CD14-positive monocyte (primary cell): ENCODE data around the gene ZNF677. TPM values are rescaled to one million over a fixed set of nuclear protein-coding genes. Genes with fewer than 3 reads are reported as not detected.

Experiments used
- DNase-seq, 3 donors: peaks; one replicate each; pipeline ENCODE4 v3.0.0-alpha.2; 2011 to 2022
- H2AFZ ChIP-seq: 2 replicates; pipeline ENCODE4 v1.6.0; 2012; ENCODE audit warnings: mild to moderate bottlenecking, low read depth, low read length, inconsistent platforms; ENCODE audit not compliant: insufficient read depth, poor library complexity, severe bottlenecking
- H3K27ac ChIP-seq, 2 donors: 1 replicate in 1 of 2; 2 replicates in 1 of 2; pipeline ENCODE4 v1.5.1; 2012 to 2013; ENCODE audit warnings: low read length in 2 of 2, control low read depth in 1 of 2, inconsistent platforms in 1 of 2, low read depth in 1 of 2, mild to moderate bottlenecking in 1 of 2
- H3K27me3 ChIP-seq, 2 donors: one replicate each; pipeline versions ENCODE4 v1.6.0 to v1.6.1; 2011 to 2013; ENCODE audit warnings: low read length in 2 of 2; ENCODE audit not compliant: control insufficient read depth in 2 of 2, insufficient read depth in 2 of 2
- H3K36me3 ChIP-seq, 2 donors: replicated peaks in 1 of 2; 1 replicate in 1 of 2; 2 replicates in 1 of 2; pipeline versions ENCODE4 v1.5.1 to v1.6.1; 2012 to 2013; ENCODE audit warnings: low read length in 2 of 2, control low read depth in 1 of 2, inconsistent platforms in 1 of 2, mild to moderate bottlenecking in 1 of 2; ENCODE audit not compliant: insufficient read depth in 2 of 2, control insufficient read depth in 1 of 2
- H3K4me1 ChIP-seq, 2 donors: 1 replicate in 1 of 2; 2 replicates in 1 of 2; pipeline versions ENCODE4 v1.5.1 to v1.6.1; 2012 to 2013; ENCODE audit warnings: low read length in 2 of 2, control low read depth in 1 of 2, inconsistent platforms in 1 of 2, mild to moderate bottlenecking in 1 of 2, moderate library complexity in 1 of 2; ENCODE audit not compliant: insufficient read depth in 2 of 2, control insufficient read depth in 1 of 2
- H3K4me2 ChIP-seq: replicated peaks from 2 replicates; pipeline ENCODE3; 2012; ENCODE audit warnings: low read length, moderate library complexity, mild to moderate bottlenecking; ENCODE audit not compliant: poor library complexity, severe bottlenecking; ENCODE audit errors: extremely low read depth
- H3K4me3 ChIP-seq, 3 experiments: fragments of 200-600 bp in 1 of 3; sonication (generic) in 1 of 3; replicated peaks in 1 of 3; 1 replicate in 2 of 3; 2 replicates in 1 of 3; pipeline ENCODE4 v1.5.1; 2011 to 2013; ENCODE audit warnings: low read length in 3 of 3, mild to moderate bottlenecking in 3 of 3, control low read depth in 2 of 3, low read depth in 2 of 3, inconsistent platforms in 1 of 3, moderate library complexity in 1 of 3
- H3K79me2 ChIP-seq: 2 replicates; pipeline ENCODE4 v1.6.0; 2012; ENCODE audit warnings: mild to moderate bottlenecking, control low read depth, inconsistent platforms, low read length, moderate library complexity; ENCODE audit not compliant: insufficient read depth
- H3K9ac ChIP-seq: 2 replicates; pipeline ENCODE4 v1.6.0; 2017; ENCODE audit warnings: low read length, mild to moderate bottlenecking; ENCODE audit not compliant: insufficient read depth, poor library complexity, severe bottlenecking
- H3K9me3 ChIP-seq, 2 donors: replicated peaks in 1 of 2; 1 replicate in 1 of 2; 2 replicates in 1 of 2; pipeline versions ENCODE4 v1.5.1 to v1.6.1; 2012 to 2013; ENCODE audit warnings: low read length in 2 of 2, control low read depth in 1 of 2; ENCODE audit not compliant: control insufficient read depth in 1 of 2, insufficient read depth in 1 of 2
- H4K20me1 ChIP-seq: 2 replicates; pipeline ENCODE4 v1.6.0; 2012; ENCODE audit warnings: mild to moderate bottlenecking, low read length, control low read depth, moderate library complexity; ENCODE audit not compliant: insufficient read depth
- H3K27ac Mint-ChIP-seq, 7 donors: one replicate each; pipeline ENCODE4 v1.8.0; 2020; ENCODE audit warnings: mild to moderate bottlenecking in 7 of 7, mixed read lengths in 7 of 7, moderate library complexity in 6 of 7, inconsistent platforms in 2 of 7
- H3K27me3 Mint-ChIP-seq, 3 donors: one replicate each; pipeline ENCODE4 v1.8.0; 2021 to 2022; ENCODE audit warnings: low read depth in 3 of 3, mild to moderate bottlenecking in 3 of 3, mixed read lengths in 3 of 3, moderate library complexity in 3 of 3, inconsistent platforms in 1 of 3
- H3K36me3 Mint-ChIP-seq, 2 donors: one replicate each; pipeline ENCODE4 v1.8.0; 2020; ENCODE audit warnings: mixed read lengths in 2 of 2, inconsistent platforms in 1 of 2, mild to moderate bottlenecking in 1 of 2
- H3K4me1 Mint-ChIP-seq: one replicate; pipeline ENCODE4 v1.8.0; 2020; ENCODE audit warnings: mild to moderate bottlenecking, mixed read lengths
- H3K4me3 Mint-ChIP-seq, 2 donors: one replicate each; pipeline ENCODE4 v1.8.0; 2020; ENCODE audit warnings: mild to moderate bottlenecking in 2 of 2, mixed read lengths in 2 of 2, moderate library complexity in 1 of 2
- H3K9me3 Mint-ChIP-seq, 7 donors: one replicate each; pipeline ENCODE4 v1.8.0; 2020 to 2022; ENCODE audit warnings: mixed read lengths in 7 of 7, mild to moderate bottlenecking in 6 of 7, moderate library complexity in 6 of 7, inconsistent platforms in 2 of 7
- CTCF ChIP-seq: fragments of 200-600 bp; IDR thresholded peaks from one replicate; pipeline ENCODE4 v1.8.0; 2022; ENCODE audit warnings: antibody characterized with exemption, mild to moderate bottlenecking
- WGBS: methylation state at CpG from one replicate; pipeline ENCODE4 v1.1.5; 2013; ENCODE audit warnings: missing lambda C conversion rate; ENCODE audit not compliant: insufficient coverage; 5-methylcytosine and 5-hydroxymethylcytosine counted together
- intact Hi-C, 2 donors: fragments of 100-400 bp; cut with micrococcal nuclease; formaldehyde crosslinking; loops; one replicate each; pipeline versions ENCODE4 v1.15.0 to v1.15.1; 2023
- polyA plus RNA-seq, 3 donors: library from polyadenylated mRNA; depleted of rRNA in 1 of 3; unstranded in 2 of 3; stranded (reverse) in 1 of 3; fragments of 300-500 nt in 2 of 3; fragments of >200 nt in 1 of 3; fragmentation: Illumina TruSeq in 2 of 3; gene quantifications; 1 replicate in 2 of 3; 2 replicates in 1 of 3; pipeline ENCODE4 v1.2.3, GENCODE V29; 2012 to 2021

Gene ZNF677
- polyA plus RNA-seq, 3 donors, result 0.68 to 2.1 (median 1.5) TPM

- Histone ChIP-seq H2AFZ (no peak overlapping the region), H3K4me3 (peak overlapping the region in 1 of 3 experiments; percentile 10), H3K27me3 (no peaks in the 10 kb centered on the region), H4K20me1 (no peaks in the 10 kb centered on the region), H3K79me2 (no peaks in the 10 kb centered on the region), H3K27ac (no peak overlapping the region), H3K36me3 (no peaks in the 10 kb centered on the region), H3K9ac (no peak overlapping the region), H3K4me2 (no peak overlapping the region), H3K9me3 (peaks cover 62 to 74% of the 10 kb centered on the region in 2 donors), H3K4me1 (no peaks in the 10 kb centered on the region)
- Mint-ChIP-seq H3K4me3 (no peak overlapping the region), H3K9me3 (peaks cover 44 to 85% (median 76%) of the 10 kb centered on the region in 7 donors), H3K36me3 (no peaks in the 10 kb centered on the region), H3K27ac (no peak overlapping the region), H3K27me3 (peaks cover 0 to 4% (median 0%) of the 10 kb centered on the region in 3 donors), H3K4me1 (no peaks in the 10 kb centered on the region)
- WGBS, result 100% methylated on average over 1 of the region's 7 CpGs
- intact Hi-C loops, result no loop called here
- no peak for DNase-seq
- no peak for TF ChIP-seq CTCF
These were observed 40.2 kb upstream of the ZNF677 start for GRCh38 chr19:53294786-53295441.

GRCh38 chr19:53290758-53291549, 36.3 kb upstream of the ZNF677 start:
- H4K20me1 ChIP-seq, result no peaks in the 10 kb centered on the region
- WGBS, result 89% methylated on average over 41 of the region's 47 CpGs
- no peaks in the 10 kb centered on the region for H3K4me1 ChIP-seq
- H3K9me3 Mint-ChIP-seq, result peaks cover 32 to 82% (median 64%) of the 10 kb centered on the region in 7 donors
- no peaks in the 10 kb centered on the region for H3K27me3 Mint-ChIP-seq
- no peak overlapping the region for H3K27ac ChIP-seq
- no peak overlapping the region for H3K4me2 ChIP-seq
- peaks cover 68 to 77% of the 10 kb centered on the region in 2 donors for H3K9me3 ChIP-seq
- no peak for TF ChIP-seq CTCF
- no peak overlapping the region for H3K9ac ChIP-seq
- no peaks in the 10 kb centered on the region for H3K27me3 ChIP-seq
- H3K27ac Mint-ChIP-seq, result no peak overlapping the region
- no peak overlapping the region for H3K4me3 ChIP-seq
- intact Hi-C loops, result no loop called here
- H2AFZ ChIP-seq, result no peak overlapping the region
- H3K36me3 ChIP-seq, result no peaks in the 10 kb centered on the region
- H3K79me2 ChIP-seq, result no peaks in the 10 kb centered on the region
- no peak for DNase-seq
- no peak overlapping the region for H3K4me3 Mint-ChIP-seq
- no peaks in the 10 kb centered on the region for H3K36me3 Mint-ChIP-seq
- H3K4me1 Mint-ChIP-seq, result no peaks in the 10 kb centered on the region
